ENCODE measurements around the gene WDR1.
"Not testable (repeated sequence)": the region's sequence is repeated elsewhere in the genome, so short reads cannot be mapped to it uniquely, and the experiment has no call there.

Gene WDR1

GRCh38 chr4:10129196-10130177, 12.9 kb upstream of the WDR1 start:
- no peak overlapping the region for H3K9ac ChIP-seq (ENCODE audit: low read length)
- H3K4me2 ChIP-seq (ENCODE audit: low read depth, low read length, poor library complexity, severe bottlenecking): no peak overlapping the region
- no peaks in the 10 kb centered on the region for H4K20me1 ChIP-seq (ENCODE audit: low read depth, low read length)
- TF ChIP-seq CTCF (IDR thresholded peaks at IDR 0.05; ENCODE audit: insufficient read depth, low read length, poor library complexity, severe bottlenecking): no peak
- TF ChIP-seq EZH2phosphoT487 (conservative IDR thresholded peaks at IDR 0.05; ENCODE audit: low read length): no peak
- no peaks in the 10 kb centered on the region for H3K9me2 ChIP-seq (replicated peaks; ENCODE audit: insufficient read depth, low read length)
- no peaks in the 10 kb centered on the region for H3K36me3 ChIP-seq (ENCODE audit: low read length)
- no peaks in the 10 kb centered on the region for H3K79me2 ChIP-seq (ENCODE audit: insufficient read depth, low read length)
- no peaks in the 10 kb centered on the region for H3K9me3 ChIP-seq (ENCODE audit: insufficient read depth, low read length)
- no peak overlapping the region for H3K4me3 ChIP-seq (ENCODE audit: insufficient read depth, low read length, poor library complexity, severe bottlenecking)
- no peaks in the 10 kb centered on the region for H3K27me3 ChIP-seq (ENCODE audit: low read length)
- H3K27ac ChIP-seq (ENCODE audit: low read depth, low read length): no peak overlapping the region
- H2AFZ ChIP-seq (ENCODE audit: low read depth, low read length, severe bottlenecking): no peak overlapping the region
- H3F3A ChIP-seq (ENCODE audit: insufficient read depth): no peaks in the 10 kb centered on the region

GRCh38 chr4:10128761-10129160, 12.2 kb upstream of the WDR1 start:
- no peaks in the 10 kb centered on the region for H3K79me2 ChIP-seq (ENCODE audit: insufficient read depth, low read length)
- H3K36me3 ChIP-seq (ENCODE audit: low read length): no peaks in the 10 kb centered on the region
- H3K4me3 ChIP-seq (ENCODE audit: insufficient read depth, low read length, poor library complexity, severe bottlenecking): no peak overlapping the region
- no peak overlapping the region for H3K9ac ChIP-seq (ENCODE audit: low read length)
- TF ChIP-seq CTCF (IDR thresholded peaks at IDR 0.05; ENCODE audit: insufficient read depth, low read length, poor library complexity, severe bottlenecking) (no peak), EZH2phosphoT487 (conservative IDR thresholded peaks at IDR 0.05; ENCODE audit: low read length) (no peak)
- no peaks in the 10 kb centered on the region for H3K9me3 ChIP-seq (ENCODE audit: insufficient read depth, low read length)
- no peaks in the 10 kb centered on the region for H4K20me1 ChIP-seq (ENCODE audit: low read depth, low read length)
- no peak overlapping the region for H3K27ac ChIP-seq (ENCODE audit: low read depth, low read length)
- no peak overlapping the region for H3K4me2 ChIP-seq (ENCODE audit: low read depth, low read length, poor library complexity, severe bottlenecking)
- H3K27me3 ChIP-seq (ENCODE audit: low read length): no peaks in the 10 kb centered on the region
- no peaks in the 10 kb centered on the region for H3K9me2 ChIP-seq (replicated peaks; ENCODE audit: insufficient read depth, low read length)
- H3F3A ChIP-seq (ENCODE audit: insufficient read depth): no peaks in the 10 kb centered on the region
- no peak overlapping the region for H2AFZ ChIP-seq (ENCODE audit: low read depth, low read length, severe bottlenecking)

GRCh38 chr4:10127531-10127930, 10.9 kb upstream of the WDR1 start:
- H3K9me3 ChIP-seq (ENCODE audit: insufficient read depth, low read length); H4K20me1 ChIP-seq (ENCODE audit: low read depth, low read length); H3K9me2 ChIP-seq (replicated peaks; ENCODE audit: insufficient read depth, low read length); H2AFZ ChIP-seq (ENCODE audit: low read depth, low read length, severe bottlenecking); H3K36me3 ChIP-seq (ENCODE audit: low read length); H3K4me3 ChIP-seq (ENCODE audit: insufficient read depth, low read length, poor library complexity, severe bottlenecking); H3K27ac ChIP-seq (ENCODE audit: low read depth, low read length); H3K4me2 ChIP-seq (ENCODE audit: low read depth, low read length, poor library complexity, severe bottlenecking); H3F3A ChIP-seq (ENCODE audit: insufficient read depth); H3K27me3 ChIP-seq (ENCODE audit: low read length); H3K9ac ChIP-seq (ENCODE audit: low read length); H3K79me2 ChIP-seq (ENCODE audit: insufficient read depth, low read length): not testable (repeated sequence)

Measured in SU-DHL-6 (cell line).